Kasumi-1 (cell line): ENCODE measurements around the gene CDH4.
"Not testable (repeated sequence)": the region's sequence is repeated elsewhere in the genome, so short reads cannot be mapped to it uniquely, and the experiment has no call there.

ENCODE experiments used
- DNase-seq, 2 experiments: peaks; one replicate each; lab custom pipeline; 2025; lab: John Stamatoyannopoulos, UW

CDH4 gene

DNA sequence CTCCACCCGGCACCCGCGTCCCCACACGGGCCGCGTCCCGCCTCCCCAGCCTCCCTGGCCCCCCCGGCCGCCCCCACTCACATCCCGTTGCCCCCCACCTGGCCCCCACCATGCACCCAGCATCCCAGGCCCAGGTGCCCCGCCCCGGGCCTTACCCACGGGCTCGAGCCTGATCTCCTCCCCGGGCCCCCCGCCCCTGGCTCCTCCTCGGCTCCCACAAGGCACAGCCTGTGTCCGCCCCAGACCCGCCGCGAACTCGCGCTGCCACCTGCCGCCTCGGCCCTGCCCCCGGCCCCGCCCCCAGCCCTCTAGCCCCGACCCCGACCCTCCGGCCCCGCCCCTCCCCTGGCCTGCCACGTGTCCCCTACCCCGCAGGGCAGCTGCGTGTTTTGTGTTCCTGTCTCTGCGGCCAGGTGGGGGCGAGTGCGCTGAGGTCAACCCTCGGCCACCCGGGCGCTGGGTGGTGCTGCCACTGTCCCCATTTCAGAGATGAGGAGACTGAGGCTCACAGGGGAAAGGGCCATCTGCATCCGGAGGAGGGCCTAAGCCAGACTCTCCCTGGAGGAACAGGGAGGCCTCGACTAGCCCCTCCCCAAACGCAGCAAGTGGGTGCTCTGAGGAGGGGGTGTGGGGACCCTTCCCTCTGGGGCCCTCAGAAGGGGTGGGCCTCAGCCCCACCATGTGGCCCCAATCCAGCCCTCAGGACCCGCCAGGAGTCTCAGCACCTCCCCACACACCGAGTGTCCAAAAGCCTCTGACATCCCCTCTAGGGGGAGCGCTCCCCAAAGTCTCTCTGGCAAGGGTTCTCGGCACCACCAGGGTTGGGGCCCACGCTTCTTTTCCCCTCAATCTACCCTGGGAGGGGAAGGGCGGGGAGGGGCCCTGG lies 713.8 kb downstream of the CDH4 start:
- no peak for DNase-seq

DNA sequence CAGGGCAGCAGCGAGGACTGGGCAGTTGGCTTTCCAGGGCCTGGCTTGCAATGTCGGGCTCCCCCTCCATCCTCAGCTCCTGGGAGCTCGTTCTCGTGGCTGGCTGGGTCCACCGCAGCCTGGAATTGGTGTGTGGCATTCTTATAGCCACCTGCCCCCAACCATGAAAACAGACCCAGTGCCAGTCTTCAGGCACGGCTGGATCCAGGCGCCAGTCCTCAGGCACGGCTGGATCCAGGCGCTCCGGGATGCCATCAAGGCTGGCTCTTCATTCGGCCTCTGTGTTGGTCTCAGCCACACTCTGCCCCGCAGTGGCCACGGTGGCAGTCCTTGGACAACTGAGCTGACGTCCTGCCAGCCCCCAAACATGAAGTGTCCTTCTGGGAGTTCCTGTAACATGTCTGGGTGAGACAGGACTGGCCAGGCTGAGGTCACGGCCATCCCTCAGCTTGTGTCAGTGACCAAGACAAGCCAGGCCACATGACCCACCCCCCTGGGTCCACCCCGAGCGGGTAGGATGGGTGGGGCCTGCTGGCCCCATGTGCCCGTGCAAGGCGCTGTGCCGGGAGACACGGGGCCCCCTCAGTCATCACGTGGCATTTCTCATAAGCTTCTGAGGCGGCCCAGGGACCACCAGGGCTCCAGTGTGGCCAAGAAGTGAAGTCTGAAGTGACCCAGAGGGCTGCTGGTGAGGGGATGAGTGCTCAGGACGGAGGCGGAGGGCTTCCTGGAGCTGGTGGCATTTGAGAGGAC lies 714.6 kb downstream of the CDH4 start:
- DNase-seq, result no peak

DNA sequence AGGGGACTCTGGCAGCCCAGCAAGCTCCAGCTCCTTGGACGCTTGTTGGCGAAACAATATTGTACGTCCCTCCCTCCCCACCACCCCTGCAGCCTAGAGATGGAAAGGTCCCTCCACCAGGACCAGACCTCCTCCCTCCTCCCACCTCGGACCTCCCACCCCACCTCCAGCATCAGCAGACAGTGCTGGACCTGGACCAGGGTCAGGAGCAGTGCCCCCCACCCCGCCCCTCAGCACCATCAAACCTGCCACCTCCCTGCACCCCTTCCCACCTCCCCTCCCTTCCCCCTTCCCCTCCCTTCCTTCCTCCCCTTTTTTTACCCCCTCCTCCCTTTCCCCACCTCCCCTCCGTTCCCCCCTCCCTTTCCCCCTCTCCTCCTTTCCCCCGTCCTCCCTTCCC lies 715.2 kb downstream of the CDH4 start:
- no peak for DNase-seq

DNA sequence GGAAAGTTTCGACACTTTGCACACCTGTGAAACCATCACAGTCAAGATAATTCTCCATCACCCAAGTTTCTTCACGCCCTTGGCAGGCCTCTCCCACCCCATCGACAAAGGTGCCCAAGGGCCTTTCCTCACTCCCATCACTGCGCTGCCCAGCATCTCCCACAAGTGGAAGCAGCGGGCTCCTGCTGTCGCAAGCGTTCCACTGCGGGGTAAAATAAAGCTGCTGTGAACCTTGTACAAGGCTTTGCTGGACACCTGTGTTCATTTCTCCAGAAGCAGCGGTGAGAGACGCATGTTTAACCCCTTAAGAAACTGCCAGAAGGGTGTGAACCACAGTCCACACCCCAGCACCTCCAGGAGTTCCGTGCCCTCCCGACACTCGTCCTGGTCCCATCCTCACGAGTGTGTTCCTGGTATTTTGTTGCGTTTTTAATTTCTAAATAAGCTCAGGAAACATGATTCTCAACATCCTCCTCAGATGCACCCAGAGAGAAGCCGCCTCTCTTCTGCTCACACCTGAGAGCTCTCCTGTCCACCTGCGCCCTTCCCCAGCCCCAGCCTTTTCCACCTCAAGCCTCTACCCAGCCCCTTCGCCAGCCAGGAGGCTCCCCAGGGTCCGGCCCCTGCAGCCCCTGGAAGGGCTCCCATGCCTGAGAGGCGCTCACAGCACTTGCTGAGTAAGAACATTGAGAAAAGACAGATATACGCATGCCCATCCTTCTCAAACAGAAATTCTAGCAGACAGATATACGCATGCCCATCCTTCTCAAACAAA lies 716.2 kb downstream of the CDH4 start:
- no peak for DNase-seq

DNA sequence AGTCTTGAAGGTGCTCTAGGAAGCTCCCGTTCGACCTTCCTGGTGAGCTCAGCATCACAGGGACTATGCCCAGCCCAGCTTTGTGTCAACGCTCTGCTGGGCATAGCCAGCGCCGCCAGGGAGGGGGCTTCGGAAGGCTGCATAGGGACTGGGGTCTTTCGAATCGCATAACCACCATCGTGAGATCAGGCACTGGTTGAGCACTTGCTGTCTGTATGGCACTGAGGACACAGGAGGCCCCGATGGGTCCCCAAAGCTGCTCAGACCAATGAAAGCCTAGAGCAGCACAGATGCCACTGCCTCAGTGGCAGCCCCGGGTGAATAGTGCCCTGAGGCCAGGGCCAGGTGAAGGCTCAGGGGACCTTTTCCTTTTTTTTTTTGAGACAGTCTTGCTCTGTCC lies 716.9 kb downstream of the CDH4 start:
- DNase-seq, result no peak

DNA sequence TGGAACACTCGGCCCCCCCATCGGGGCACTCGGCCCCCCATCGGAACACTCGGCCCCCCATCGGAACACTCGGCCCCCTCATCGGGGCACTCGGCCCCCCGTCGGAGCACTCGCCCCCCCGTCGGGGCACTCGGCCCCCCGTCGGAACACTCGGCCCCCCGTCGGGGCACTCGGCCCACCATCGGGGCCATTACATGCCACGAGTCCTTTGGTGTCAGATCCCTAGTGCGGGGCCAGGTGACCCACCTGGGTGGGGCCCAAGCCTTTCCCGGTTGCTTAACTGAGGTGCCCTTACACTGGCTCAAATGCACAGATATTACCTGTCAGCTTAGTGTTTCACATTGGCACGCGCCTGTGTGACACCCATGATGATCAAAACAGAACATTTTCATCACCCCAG lies 717.7 kb downstream of the CDH4 start:
- no peak for DNase-seq

DNA sequence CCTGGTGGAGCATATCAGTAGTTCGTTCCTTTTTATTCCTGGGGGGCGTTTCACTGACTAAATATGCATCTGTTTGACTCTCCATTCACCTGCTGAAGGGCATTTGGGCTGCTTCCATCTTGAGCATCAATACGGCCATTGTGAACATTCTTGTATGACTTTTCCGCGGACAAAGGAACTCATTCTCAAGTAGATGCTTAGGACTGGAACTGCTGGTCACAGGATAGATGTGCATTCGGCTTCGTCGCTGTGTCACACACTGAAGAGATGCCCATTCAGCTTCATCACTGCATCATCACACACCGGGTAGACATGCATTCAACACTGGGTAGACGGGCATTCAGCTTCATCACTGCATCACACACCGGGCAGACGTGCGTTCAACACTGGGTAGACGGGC lies 718.3 kb downstream of the CDH4 start:
- DNase-seq, result no peak

DNA sequence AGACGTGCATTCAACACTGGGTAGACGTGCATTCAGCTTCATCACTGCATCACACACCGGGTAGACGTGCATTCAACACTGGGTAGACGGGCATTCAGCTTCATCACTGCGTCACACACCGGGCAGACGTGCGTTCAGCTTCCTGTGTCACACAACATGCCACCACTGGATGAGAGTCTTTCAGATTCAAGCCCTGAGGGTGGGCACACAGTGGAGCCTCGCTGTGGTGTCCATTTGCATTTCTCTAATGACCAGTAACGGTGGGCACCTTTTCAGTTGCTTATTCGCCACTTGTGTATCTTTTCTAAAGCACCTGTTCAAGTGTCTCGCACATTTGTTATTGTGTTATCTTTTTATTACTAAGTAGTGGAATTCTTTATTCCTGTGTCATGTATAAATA lies 719.5 kb downstream of the CDH4 start:
- not testable (repeated sequence) for DNase-seq

DNA sequence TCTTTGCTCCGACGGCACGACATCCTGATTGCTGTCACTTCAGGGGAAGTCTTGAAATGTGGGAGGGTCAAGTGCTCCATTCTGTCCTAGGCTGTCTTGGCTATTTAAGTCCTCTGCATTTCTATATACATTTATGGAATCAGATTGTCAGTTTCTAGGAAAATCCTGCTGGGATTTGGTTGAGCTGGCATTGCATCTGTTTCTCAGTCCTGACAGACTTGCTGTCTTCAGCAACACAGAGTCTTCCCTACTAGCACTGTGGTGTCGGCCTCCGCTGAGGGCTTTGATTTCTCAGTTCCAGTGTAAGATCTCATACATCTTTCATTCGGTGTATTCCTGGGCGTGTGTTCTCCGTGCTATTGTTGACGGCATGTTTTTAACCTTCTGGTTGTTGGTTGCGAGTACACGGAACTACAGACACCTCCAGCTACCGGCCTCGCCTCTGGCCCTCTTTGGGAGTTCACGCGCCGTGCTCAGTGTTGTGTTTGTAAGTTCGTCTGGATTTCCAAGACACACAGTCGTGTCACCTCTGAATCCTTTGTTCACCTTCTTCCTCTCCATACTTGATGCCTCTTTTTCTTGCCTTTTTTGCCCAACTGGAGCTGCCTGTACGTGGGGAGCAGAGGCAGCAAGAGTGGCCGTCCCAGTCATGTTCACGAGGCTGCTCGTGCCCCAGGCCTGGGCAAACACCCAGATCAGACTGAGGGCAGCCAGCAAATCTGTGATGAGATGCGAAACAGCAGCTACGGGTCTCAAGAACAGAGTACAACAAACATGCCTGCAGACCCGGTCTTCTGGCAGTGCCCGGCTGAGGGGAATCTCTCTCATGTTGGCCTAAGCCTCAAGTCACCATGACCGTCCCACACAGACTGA lies 720.8 kb downstream of the CDH4 start:
- DNase-seq, result no peak

DNA sequence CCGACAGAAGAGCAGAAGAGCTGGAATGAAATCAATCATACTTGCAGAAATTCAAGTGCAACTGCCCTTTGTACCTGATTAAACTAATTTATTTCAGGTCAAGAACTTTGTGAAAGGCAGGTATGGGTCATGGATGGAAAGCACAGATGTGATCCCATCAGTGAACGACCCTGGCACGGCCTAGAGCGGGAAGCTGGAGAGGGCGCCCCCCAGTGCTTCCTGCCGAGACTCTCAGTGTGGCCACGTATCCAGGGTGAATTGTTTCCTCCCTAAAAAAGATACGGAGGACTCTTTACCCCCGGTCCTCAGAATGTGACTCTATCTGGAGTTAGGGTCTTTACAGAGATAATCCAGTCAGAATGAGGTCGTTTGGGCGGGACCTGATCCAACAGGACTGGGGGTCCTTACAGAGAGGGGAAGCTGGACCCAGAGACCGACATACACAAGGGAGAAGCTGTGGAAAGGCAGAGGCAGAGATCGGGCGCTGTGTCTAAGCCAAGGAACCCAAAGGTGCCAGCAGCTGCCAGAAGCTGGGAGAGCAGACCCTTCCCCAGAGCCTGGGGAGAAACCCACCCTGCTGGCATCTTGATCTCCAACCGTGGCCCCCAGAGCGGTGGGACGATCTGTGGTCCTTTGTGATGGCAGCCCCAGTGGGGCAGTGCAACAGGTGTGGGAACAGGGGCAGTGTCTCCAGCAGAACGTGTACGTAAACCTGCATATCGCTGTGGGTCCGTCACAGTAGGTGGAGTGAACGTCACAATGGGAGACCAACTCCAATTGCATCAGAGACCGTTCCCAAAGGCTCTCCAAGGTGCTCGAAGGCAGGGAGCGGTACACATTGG lies 721.7 kb downstream of the CDH4 start:
- DNase-seq, result no peak

DNA sequence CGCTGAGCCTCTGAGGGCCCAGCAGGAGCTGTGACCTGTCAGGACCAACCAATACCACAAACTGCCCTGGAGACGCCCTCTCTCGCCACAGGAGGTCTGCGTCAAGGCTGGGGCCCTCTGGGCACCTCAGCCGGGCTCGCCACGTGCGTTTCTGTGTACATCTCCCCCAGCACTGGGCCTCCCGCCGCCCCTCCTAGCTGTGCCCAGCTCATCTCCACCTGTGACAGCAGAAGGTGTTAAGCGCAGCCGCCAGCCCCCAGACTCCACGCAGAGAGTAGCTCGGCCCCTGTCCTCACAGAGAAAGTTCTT lies 722.2 kb downstream of the CDH4 start:
- no peak for DNase-seq

DNA sequence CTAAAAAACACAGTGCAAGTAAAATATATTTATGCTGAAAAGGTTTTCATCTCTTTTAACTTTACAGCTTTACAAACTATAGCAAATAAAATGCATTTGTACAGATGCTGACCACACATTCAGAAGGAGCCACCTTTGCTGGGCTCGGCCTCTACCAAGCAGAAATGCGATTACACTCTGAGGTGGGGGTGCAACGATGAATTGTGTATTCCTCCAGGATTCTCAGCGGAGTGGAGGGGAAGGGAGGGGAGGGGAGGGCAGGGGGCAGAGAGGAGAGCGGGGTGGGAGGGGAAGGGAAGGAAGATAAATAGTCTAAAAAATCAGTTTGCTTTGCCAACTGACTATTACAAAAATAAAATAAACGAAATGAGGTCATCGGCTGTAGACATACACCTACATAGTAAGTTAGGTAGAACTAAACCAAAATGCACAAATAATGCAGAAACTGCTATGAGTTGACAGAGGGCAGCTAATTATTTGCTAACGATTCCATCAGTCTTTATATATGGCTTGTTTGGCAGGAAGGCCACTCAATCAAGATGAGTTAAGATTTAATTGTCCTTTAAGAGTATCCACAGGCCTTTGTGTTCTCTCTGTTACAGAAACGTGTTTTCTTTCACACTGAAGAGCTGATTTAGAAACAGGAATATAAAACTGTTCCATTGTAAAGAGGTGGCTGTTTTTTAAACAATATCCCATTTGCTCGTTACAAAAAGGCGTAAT lies 723.5 kb downstream of the CDH4 start:
- no peak for DNase-seq

DNA sequence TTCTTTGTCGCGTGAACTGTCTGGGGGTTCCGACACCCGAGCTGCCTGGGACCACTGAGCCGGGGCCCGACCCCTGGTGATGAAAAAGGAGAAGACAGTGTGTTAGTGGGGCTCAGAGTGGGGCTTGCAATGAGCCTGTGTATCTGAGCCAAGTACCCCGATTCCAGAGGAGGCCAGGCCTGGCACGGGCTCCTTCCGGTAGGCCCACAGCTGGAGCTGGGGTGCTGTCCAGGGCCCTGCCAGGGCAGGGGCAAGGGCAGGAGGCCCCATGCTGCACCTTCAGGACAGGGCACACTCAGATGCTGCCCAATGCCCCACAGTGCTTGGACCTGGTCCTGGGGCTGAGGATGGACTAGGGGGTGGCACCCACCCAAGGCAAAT lies 724.2 kb downstream of the CDH4 start:
- DNase-seq, result no peak

DNA sequence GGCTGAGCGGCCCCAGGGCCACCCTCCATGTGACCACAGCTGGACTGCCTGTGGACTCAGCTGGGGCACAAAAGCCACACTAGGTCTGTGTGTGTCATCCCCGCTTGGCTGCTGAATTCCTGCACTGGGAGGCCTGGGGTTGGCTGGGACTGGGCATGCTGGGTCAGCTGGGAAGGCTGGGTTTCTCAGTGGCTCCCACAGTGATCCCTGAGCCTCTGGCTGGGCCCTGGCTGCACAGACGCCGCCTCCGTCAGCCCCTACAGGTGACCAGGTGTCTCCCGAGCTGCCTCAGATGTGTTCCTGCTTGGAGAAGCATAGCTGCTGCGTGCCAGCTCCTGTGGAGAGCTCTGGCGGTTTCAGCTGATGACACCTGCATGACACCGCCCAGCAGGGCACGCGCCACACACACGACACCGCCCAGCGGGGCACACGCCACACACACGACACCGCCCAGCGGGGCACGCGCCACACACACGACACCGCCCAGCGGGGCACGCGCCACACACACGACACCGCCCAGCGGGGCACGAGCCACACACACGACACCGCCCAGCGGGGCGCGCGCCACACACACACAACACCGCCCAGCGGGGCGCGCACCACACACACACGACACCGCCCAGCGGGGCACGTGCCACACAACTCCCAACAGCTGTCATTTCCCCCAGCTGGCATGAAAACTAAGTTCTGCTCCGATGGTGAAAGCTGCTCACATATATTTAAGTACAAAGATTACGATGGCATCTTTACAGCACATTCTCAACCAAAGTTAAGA lies 724.8 kb downstream of the CDH4 start:
- no peak for DNase-seq

DNA sequence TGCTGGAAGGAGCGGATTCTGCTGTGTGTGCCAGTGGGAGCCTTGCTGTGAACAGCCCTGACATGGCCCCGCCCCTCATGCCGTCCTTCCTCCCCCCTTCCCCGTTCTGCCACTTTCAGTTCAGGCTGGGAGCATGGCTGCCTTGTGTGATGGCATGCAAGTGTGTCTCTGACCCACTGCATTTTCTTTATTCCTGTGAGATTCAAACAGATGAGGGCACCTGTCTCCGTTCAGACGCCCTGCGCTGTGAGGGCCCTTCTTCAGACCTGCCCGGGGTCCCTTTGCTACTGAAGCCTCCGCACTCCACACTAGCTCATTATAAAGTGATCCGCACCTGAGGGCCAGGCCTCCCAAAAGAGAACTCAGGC lies 725.3 kb downstream of the CDH4 start:
- DNase-seq, result no peak

DNA sequence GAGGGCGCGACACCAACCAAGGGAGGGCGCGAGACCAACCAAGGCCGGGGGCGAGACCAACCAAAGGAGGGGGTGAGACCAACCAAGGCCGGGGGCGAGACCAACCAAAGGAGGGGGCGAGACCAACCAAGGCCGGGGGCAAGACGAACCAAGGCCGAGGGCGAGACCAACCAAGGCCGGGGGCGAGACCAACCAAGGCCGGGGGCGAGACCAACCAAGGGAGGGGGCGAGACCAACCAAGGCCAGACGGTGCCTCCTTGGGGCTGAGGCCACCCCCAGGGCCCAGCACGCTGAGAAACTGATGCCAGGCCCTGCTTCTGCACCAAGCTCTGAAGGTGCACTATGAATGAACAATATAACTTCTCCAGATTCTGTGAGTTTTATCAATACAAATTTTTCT lies 726.4 kb downstream of the CDH4 start:
- no peak for DNase-seq

DNA sequence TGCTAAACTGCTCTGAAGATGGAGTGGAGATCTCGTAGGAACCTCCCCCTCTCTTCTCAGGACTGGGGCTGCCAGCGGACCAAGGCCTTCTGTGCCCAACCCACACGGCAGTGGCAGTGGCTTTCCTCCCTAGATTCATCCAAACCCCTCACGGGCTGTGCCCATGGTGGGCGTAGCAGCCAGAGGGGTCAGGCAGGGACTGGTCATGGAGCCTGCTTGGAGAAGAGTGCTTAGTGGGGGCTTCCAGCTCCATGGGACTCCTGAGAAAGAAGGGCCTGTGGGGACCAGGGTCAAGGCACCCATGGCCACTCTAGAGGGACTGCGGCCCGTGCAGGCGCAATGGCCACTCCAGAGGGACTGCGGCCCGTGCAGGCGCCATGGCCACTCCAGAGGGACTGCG lies 727.0 kb downstream of the CDH4 start:
- no peak for DNase-seq

DNA sequence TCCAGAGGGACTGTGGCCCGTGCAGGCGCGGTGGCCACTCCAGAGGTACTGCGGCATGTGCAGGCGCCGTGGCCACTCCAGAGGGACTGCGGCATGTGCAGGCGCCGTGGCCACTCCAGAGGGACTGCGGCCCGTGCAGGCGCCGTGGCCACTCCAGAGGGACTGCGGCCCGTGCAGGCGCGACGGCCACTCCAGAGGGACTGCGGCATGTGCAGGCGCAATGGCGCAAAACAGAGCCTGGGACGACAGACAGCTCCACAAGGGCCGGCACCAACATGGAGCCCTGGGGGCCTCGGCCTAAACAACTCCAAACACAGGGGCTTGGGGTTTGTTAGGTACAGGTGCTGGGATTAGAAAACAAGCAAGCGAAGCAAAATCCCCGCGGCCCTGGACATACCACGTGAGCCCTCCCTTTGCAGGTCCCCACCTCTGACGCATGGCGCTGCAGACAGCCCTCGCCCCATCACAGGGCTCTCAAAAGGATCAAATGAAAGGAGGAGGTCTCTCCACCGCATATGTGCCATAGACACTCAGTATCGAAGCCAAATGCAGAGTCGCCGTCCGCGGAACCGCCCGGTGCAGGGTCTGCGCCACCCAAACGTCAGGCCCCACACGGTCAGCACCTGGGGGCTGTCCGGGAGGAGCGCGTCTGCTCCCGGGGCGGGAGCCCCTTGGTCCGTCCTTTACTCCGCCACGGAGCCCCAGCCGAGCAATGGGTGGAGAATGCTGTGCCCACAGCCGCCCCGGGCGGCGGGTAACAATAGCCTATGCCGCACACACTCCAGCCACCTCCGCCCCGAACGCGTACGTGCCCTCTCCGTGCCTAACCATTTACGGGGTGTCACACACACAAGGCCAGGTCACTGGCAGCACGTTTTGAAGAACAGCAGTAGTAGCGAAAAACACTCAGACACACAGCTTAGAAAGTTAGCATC lies 727.9 kb downstream of the CDH4 start:
- no peak for DNase-seq
